Adrenal gland (tissue), 12 donors: ENCODE data around the gene PSMA7. TPM values are rescaled to one million over a fixed set of nuclear protein-coding genes. Genes with fewer than 3 reads are reported as not detected.

Source experiments
- DNase-seq, 7 donors: peaks; one replicate each; pipeline ENCODE4 v3.0.0-alpha.2; 2019 to 2020
- H3K27ac ChIP-seq, 5 donors: fragments of 200-600 bp; sonication (generic) in 4 of 5; 1 replicate in 3 of 5; 2 replicates in 2 of 5; pipeline versions ENCODE4 v1.5.1 to v1.8.0; 2016 to 2020; ENCODE audit warnings: mild to moderate bottlenecking in 1 of 5
- H3K27me3 ChIP-seq: fragments of 200-600 bp; 2 replicates; pipeline ENCODE4 v1.8.0; 2021
- H3K36me3 ChIP-seq, 2 donors: fragments of 200-600 bp; replicated peaks in 1 of 2; 1 replicate in 1 of 2; 2 replicates in 1 of 2; pipeline versions ENCODE4 v1.5.1 to v1.8.0; 2018 to 2022
- H3K4me1 ChIP-seq, 2 donors: fragments of 200-600 bp; replicated peaks in 1 of 2; 1 replicate in 1 of 2; 2 replicates in 1 of 2; pipeline versions ENCODE4 v1.5.1 to v1.8.0; 2018 to 2021
- H3K4me3 ChIP-seq, 4 donors: fragments of 200-600 bp; sonication (generic) in 3 of 4; one replicate each; pipeline ENCODE4 v1.5.1; 2016 to 2018
- H3K9me3 ChIP-seq, 3 donors: fragments of 200-600 bp; sonication (generic) in 1 of 3; replicated peaks in 1 of 3; 1 replicate in 2 of 3; 2 replicates in 1 of 3; pipeline versions ENCODE4 v1.5.1 to v1.8.0; 2016 to 2021
- POLR2A ChIP-seq, 2 donors: fragments of 450-650 bp; IDR thresholded peaks; one replicate each; pipeline ENCODE4 v1.6.1; 2017; ENCODE audit warnings: antibody characterized with exemption in 2 of 2, mild to moderate bottlenecking in 2 of 2, moderate library complexity in 1 of 2
- WGBS, 4 donors: extraction: QIAGEN DNeasy Blood & Tissue Kit in 2 of 4; methylation state at CpG; one replicate each; pipeline versions ENCODE4 v1.1.5 to v1.1.7; 2013 to 2017; 5-methylcytosine and 5-hydroxymethylcytosine counted together
- intact Hi-C, 2 donors: fragments of 100-400 bp; cut with DNase I; formaldehyde crosslinking; loops; one replicate each; pipeline versions ENCODE4 v1.14.1 to v1.15.0; 2022 to 2023
- polyA plus RNA-seq, 3 donors: library from polyadenylated mRNA; stranded (reverse); fragments of 200-250 nt in 2 of 3; fragments of 350-450 nt in 1 of 3; fragmentation: Illumina TruSeq in 1 of 3; extraction: RNeasy Lipid Tissue Mini Kit (QIAGEN cat#74804) in 1 of 3; gene quantifications; one replicate each; pipeline ENCODE4 v1.2.3, GENCODE V29; 2013 to 2014
- total RNA-seq, 9 donors: library from RNA; depleted of rRNA in 4 of 9; stranded (reverse); fragments of >200 nt in 4 of 9; fragments of 120-200 nt in 1 of 9; fragmentation: NEBNext Ultra II Directional in 1 of 9; extraction: Animal tissue kit (Norgen Biotek cat#: 25700) in 1 of 9; gene quantifications; one replicate each; pipeline versions ENCODE4 v1.1.0 to v1.2.4, GENCODE V29; 2013 to 2023
- TF ChIP-seq, protein P1 (sequence below), 6 experiments: fragments of 450-650 bp in 4 of 6; fragments of 200-600 bp in 2 of 6; sonication (generic) in 1 of 6; IDR thresholded peaks; 1 replicate in 5 of 6; 2 replicates in 1 of 6; pipeline versions ENCODE4 v1.5.1 to v1.8.0; 2016 to 2021; ENCODE audit warnings: antibody characterized with exemption in 6 of 6, mild to moderate bottlenecking in 2 of 6, moderate library complexity in 1 of 6
- donor health status: healthy with polysubstance abuse.
- donor health status: Bipolar disorder and iron deficiency.
- donor health status: DM: yes; HTN: yes; CAD: no.
- donor health status: DM: no; HTN: no; CAD: no.
- donor health status: DM: no; HTN: no; CAD: no.
- donor health status: DM: yes; HTN: yes; CAD: no.

The PSMA7 gene
- total and polyA plus RNA-seq, 12 donors: 175 to 518 (median 277) TPM

DNA sequence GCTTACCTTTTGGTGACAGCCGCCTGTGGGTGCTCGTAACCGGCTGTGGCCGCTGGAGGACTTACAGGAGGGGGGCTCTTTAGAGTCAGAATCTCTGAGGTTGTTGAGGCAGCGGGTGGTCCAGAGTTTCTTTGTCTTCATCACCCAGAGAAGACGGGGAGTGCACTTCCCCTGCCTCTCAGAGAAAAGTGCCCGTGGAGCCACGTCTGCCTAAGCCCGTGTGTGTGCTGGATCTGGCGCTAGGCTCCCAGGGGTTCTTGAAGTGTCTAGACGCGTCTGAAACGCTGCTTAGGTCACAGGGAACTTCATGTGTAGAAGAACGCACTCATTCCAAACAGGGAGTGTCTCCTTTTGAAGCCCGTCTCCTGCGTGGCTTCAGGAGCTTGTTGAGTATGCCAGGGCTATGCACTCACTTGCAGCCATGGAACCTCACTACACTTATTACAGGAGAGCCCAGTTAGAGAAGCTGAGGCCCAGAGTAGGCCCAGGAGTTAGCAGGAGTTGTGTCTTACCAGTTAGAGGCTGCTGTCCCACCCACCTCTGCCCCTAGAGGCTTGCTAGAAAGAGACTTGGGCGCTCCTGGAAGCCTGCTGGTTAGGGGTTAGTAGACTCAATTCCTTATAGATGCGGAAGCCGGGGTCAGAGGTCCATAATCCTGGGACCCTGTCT, 19.6 kb downstream of the PSMA7 start:
- TF ChIP-seq, protein P1, sequence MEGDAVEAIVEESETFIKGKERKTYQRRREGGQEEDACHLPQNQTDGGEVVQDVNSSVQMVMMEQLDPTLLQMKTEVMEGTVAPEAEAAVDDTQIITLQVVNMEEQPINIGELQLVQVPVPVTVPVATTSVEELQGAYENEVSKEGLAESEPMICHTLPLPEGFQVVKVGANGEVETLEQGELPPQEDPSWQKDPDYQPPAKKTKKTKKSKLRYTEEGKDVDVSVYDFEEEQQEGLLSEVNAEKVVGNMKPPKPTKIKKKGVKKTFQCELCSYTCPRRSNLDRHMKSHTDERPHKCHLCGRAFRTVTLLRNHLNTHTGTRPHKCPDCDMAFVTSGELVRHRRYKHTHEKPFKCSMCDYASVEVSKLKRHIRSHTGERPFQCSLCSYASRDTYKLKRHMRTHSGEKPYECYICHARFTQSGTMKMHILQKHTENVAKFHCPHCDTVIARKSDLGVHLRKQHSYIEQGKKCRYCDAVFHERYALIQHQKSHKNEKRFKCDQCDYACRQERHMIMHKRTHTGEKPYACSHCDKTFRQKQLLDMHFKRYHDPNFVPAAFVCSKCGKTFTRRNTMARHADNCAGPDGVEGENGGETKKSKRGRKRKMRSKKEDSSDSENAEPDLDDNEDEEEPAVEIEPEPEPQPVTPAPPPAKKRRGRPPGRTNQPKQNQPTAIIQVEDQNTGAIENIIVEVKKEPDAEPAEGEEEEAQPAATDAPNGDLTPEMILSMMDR (IDR thresholded peaks at IDR 0.05): no peak
- no peak for TF ChIP-seq POLR2A (IDR thresholded peaks at IDR 0.05)
- Histone ChIP-seq H3K9me3 (no peaks in the 10 kb centered on the region), H3K27ac (peak overlapping the region in 4 of 5 donors; percentile 21 to 96 (median 70)), H3K36me3 (peaks cover 0 to 37% of the 10 kb centered on the region in 2 donors), H3K4me1 (peaks cover 9 to 15% of the 10 kb centered on the region in 2 donors), H3K4me3 (peak overlapping the region in 3 of 4 donors; percentile 44 to 99 (median 63)), H3K27me3 (no peaks in the 10 kb centered on the region)
- peak in 2 of 7 donors; percentile 35 for DNase-seq
- intact Hi-C loops: no loop called here
- 27 to 40% (median 33%) methylated on average over 8 to 19 of the region's 19 CpGs for WGBS, 4 donors

DNA sequence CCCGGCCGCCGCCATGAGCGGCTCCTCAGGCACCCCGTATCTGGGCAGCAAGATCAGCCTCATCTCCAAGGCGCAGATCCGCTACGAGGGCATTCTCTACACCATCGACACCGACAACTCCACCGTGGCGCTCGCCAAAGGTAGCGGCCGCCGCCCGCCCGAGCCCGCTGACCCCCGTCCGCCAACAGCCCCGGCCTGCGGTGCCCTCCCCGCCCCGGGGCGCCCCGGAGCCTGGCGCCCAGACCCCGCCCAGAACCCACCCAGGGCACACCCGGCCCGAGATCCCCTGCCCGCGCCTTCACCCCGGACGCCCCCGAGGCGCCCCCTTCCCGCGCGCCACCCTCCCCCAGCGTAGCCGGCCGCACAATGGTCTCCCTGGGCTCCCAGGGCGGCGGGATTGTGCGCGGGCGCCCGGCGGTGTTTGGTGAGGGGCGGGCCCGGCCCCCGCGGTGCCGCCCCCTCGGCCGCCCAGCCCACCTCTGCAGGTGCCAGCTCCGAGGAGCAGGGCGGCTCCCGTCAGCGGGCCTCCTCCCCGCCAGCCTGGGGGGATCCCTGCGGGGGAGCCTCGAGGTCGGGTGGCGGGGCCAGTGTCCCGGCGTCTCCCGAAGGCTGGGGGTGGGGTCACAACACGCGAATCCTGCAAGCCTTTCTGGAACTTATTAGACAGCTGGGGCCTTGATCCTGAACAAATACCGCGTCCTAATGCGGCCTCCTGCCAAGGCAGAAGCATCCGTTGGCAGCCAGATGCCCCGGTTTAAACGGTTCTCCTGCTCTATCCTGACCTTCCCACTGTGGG, 20.3 kb downstream of the PSMA7 start:
- TF ChIP-seq POLR2A (IDR thresholded peaks at IDR 0.05): peak in 1 of 2 donors; percentile 43
- TF ChIP-seq, protein P1 (IDR thresholded peaks at IDR 0.05): no peak
- peaks cover 0 to 29% of the 10 kb centered on the region in 2 donors for H3K36me3 ChIP-seq
- no peaks in the 10 kb centered on the region for H3K9me3 ChIP-seq
- WGBS, 4 donors: 0 to 1% (median 0%) methylated on average over 3 to 77 of the region's 77 CpGs
- H3K4me1 ChIP-seq: peaks cover 9 to 15% of the 10 kb centered on the region in 2 donors
- peak overlapping the region; percentile 40 to 99 (median 54) for H3K4me3 ChIP-seq
- H3K27me3 ChIP-seq: no peaks in the 10 kb centered on the region
- DNase-seq: peak; percentile 65 to 86 (median 79)
- peak overlapping the region; percentile 21 to 96 (median 66) for H3K27ac ChIP-seq
- intact Hi-C loops: no loop called here

DNA sequence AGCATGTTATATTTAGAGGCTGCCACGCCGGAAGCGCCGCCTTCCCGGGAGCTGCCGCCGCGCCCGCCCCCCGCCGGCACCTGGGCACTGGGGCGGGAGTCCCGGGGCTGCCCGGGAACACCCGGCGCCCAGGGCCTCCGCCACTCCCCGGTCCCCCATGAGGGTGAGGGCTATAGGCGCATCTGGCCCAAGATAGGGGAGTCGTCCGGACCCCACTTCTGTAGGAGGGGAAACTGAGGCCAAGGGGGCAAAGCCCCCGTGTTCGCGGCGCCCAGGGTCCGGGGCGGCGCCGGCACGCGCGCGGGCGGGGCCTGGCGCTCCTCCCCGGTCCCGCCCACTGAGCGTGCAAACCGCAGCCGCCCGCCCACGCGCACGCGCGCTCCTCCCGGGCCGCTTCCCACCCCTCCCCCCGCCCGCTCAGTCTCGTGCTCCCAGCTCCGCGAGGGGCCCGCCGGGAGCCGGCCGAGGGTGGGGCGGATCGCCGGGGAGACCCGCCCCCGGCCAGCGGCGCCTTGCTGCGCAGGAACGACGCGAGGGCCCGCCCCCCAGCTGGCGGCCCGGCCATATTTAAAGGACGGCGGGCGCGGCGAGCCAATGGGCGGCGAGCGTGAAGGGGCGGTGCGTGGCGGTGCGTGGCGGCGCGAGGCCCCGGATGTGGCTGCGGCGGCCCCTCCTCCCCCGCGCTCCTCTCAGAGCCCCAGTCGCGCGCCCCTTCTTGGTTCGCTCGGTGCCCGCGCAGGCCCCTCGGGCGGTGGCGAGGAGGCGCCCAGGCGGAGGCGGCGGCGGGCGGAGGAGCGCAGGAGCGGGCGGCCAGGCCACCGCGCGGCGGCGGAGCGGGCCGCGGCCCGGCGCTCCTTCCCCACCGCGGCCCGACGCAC, 21.2 kb downstream of the PSMA7 start, which contains the start of gene LSM14B:
Gene LSM14B (plus strand): TSS at position 700 of the 878 bp plus-strand sequence. CDS start 192 bp downstream, outside the sequence.
- H3K4me1 ChIP-seq: peaks cover 9 to 15% of the 10 kb centered on the region in 2 donors
- H3K4me3 ChIP-seq: peak within 1 kb of the TSS; percentile 42 to 99 (median 54)
- no peaks in the 10 kb centered on the region for H3K9me3 ChIP-seq
- TF ChIP-seq POLR2A (IDR thresholded peaks at IDR 0.05): peak; percentile 72 to 74
- TF ChIP-seq, protein P1 (IDR thresholded peaks at IDR 0.05): no peak
- peaks cover 0 to 21% of the 10 kb centered on the region in 2 donors for H3K36me3 ChIP-seq
- H3K27me3 ChIP-seq: no peaks in the 10 kb centered on the region
- peak; percentile 95 to 97 (median 96) for DNase-seq
- peak within 1 kb of the TSS; percentile 90 to 97 (median 96) for H3K27ac ChIP-seq
- 0 to 2% (median 0%) methylated on average over 11 to 124 of the region's 124 CpGs; no CpG with 5 or more reads in 1 of the 4 donors for WGBS, 4 donors
- intact Hi-C loops: no loop called here
